HG02610 (cell line): ENCODE data around the gene SEMA7A.

Experiments
- ATAC-seq: cut with Tn5 transposase; IDR thresholded peaks from one replicate; pipeline ENCODE4 v1.9.1; 2021; ENCODE audit warnings: mild to moderate bottlenecking, moderate library complexity; ENCODE audit not compliant: unreplicated experiment

The SEMA7A gene

DNA sequence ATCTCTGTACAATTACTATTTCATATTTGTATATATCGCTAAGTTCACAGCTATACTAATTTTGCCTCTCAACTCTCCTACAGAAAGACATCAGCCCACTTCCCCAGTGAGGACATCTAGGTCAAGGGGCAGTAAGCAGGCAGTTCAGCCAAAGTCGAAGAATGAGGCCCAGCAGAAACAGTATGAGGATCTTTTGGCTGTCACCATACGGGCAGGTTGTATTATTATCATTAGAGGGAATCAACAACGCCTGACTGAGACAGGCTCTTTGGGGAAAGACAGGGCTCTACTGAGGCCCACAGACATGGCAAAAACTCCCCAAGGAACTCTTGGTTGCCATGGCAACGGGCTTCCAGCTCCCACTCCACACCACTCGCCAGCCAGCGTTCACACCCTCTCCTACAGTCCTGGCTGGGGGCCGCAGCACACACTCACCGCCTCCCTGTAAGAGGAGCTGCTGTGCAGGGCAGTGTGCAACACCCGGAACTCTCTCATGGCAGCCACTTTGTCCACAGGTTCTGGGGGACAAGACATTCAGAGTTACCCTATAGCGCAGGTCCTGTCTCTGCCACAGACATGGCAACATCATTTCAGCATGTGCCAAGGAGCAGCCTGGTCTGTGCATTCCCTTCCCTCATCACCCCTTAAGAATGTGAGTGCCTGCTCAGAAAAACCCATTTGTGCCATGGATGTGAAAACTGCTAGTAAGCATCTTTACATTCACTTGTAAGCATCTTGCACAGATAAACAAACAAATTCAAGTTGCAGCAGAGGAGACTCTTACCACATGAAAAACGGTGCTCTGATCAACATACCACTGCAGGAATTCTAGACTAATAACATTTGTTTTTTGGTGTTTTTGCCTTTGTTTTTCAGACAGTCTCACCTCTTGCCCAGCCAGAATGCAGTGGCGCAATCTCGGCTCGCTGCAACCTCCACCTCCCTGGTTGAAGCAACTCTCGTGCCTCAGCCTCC is 18.4 kb upstream of the SEMA7A start:
- no peak for ATAC-seq

DNA sequence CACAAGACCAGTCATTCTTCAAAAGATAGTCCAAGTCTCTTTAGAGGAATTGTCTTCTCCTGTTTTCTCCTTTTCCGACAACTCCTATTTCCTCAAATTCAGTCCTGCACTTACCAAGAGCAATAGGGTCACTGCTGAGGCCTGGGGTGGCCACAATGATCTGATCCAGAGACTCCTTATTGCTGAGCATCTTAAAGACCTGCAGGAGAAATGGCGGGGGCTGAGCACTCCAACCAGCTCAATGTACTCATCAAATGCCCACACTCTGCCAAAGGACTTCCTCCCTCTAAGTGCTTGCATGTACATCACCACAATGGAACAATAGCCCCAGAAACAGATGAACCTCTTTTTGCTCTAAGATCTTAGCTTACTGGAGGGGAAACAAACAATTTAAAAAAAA is 17.6 kb upstream of the SEMA7A start:
- ATAC-seq = no peak

- ATAC-seq = no peak
Measured at GRCh38 chr15:74449643-74450205, 16.0 kb upstream of the SEMA7A start.

GRCh38 chr15:74449095-74449494 is 15.3 kb upstream of the SEMA7A start:
- no peak for ATAC-seq

DNA sequence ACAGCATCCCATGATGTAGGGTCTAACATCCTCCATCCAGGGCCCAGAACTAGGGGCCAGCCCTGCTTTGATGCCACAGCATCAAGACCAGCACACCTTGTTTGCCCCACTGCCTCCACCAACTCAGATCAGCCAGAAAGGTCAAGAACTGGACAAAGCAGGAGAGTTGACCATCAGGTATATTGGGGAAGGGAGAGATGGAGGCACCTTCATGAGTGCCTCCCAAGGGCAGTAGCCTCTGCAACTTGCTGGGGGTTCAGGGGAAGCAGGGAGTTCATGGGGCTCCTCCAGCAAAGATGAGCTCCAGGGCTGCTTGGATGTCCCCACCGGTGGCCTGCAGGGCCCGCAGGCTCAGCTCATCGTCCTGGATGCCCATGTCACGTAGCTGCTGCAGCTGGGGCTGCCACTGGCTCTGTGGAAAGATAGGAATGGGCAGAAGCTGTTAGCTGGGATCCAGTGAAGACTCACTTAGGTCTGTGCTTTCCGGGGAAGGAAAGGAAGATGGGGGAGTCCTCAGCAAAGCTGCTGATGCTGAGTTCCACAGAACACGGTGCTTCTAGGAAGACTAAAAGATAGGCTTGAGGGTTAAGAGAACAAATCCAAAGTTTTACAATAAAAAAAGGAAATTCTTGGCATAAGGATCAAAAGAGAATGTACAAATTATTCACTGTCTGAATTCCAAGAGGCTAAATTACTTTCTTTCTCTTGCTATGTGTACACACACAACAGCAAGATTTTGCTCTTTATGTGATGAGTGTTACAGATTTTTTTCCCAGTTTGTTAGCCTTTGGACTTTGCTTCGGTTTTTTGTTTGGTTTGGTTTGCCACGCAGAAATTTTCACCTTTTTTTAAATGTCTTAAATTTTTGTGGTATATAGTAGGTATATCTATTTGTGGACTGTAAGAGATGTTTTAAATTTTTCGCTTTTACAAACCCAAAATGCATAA is 12.3 kb upstream of the SEMA7A start:
- no peak for ATAC-seq

- ATAC-seq = no peak
Measured at GRCh38 chr15:74444106-74445062, 10.6 kb upstream of the SEMA7A start.

- ATAC-seq = no peak
Measured at GRCh38 chr15:74443100-74443909, 9.5 kb upstream of the SEMA7A start.

- ATAC-seq = no peak
Measured at GRCh38 chr15:74442604-74443003, 8.8 kb upstream of the SEMA7A start.

GRCh38 chr15:74442063-74442462 is 8.3 kb upstream of the SEMA7A start:
- ATAC-seq = no peak

GRCh38 chr15:74441248-74441941 is 7.6 kb upstream of the SEMA7A start:
- ATAC-seq = no peak

GRCh38 chr15:74438721-74439316 is 5.1 kb upstream of the SEMA7A start:
- peak; percentile 42 for ATAC-seq

GRCh38 chr15:74438206-74438605 is 4.4 kb upstream of the SEMA7A start:
- ATAC-seq = no peak

- no peak for ATAC-seq
Measured at GRCh38 chr15:74434263-74435136, 742 bp upstream of the SEMA7A start.

DNA sequence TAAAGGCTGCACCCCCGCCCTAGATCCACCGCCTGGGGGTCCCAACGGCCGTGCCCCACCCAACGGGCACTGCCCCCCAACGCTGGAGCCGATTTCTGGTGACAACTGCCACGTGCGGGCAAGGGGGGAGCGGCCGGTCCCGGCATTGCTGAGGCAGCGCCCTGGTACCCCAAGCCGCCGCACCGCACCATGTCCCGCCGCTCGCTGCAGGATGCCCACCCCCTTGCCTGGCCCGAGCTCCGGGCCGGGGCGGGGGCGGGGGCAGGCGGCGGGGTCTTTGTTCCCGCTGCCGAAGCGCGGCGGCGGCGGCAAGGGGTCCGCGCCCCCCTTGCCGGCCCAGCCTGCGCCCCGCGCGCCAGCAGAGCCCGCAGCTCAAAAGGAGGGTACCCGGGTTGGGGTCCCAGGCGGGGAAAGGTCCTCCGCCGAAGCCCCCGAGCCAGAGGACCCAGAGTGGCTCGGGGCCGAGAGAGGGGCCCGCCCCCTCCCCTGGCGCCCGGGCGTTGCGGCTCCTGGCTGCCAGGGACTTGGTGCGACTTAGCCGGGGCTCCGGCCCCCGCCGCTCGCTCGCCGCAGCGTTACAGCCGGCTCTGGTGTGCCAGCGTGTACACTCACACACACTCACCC is 678 bp downstream of the SEMA7A start:
- ATAC-seq = peak; percentile 22

- ATAC-seq = no peak
Measured at GRCh38 chr15:74432271-74432967, 1.3 kb downstream of the SEMA7A start.

GRCh38 chr15:74431645-74432044 is 2.1 kb downstream of the SEMA7A start:
- no peak for ATAC-seq
